Endodermal cell (in vitro differentiated cells): ENCODE results near the gene EOGT. TPM values are rescaled to one million over a fixed set of nuclear protein-coding genes. Genes with fewer than 3 reads are reported as not detected.

ENCODE experiments used
- DNase-seq: peaks from one replicate; pipeline ENCODE4 v3.0.0-alpha.2; 2017
- H3K27ac ChIP-seq: 2 replicates; pipeline ENCODE4 v1.5.1; 2013; ENCODE audit warnings: mild to moderate bottlenecking, low read depth, low read length, moderate library complexity
- H3K27me3 ChIP-seq: 2 replicates; pipeline ENCODE4 v1.6.1; 2013; ENCODE audit warnings: mild to moderate bottlenecking, low read length, moderate library complexity; ENCODE audit not compliant: insufficient read depth, control insufficient read depth, poor library complexity, severe bottlenecking
- H3K36me3 ChIP-seq: 2 replicates; pipeline ENCODE4 v1.7.0; 2013; ENCODE audit warnings: mild to moderate bottlenecking, low read length, moderate library complexity; ENCODE audit not compliant: control insufficient read depth, insufficient read depth
- H3K4me1 ChIP-seq: one replicate; pipeline ENCODE4 v1.7.0; 2013; ENCODE audit warnings: low read length; ENCODE audit not compliant: control insufficient read depth, insufficient read depth
- H3K4me3 ChIP-seq: 2 replicates; pipeline ENCODE4 v1.5.1; 2013; ENCODE audit warnings: mild to moderate bottlenecking, low read length, moderate library complexity
- H3K9ac ChIP-seq: 2 replicates; pipeline ENCODE4 v1.6.1; 2013; ENCODE audit warnings: mild to moderate bottlenecking, low read length, moderate library complexity; ENCODE audit not compliant: poor library complexity, severe bottlenecking; ENCODE audit errors: extremely low read depth
- H3K9me3 ChIP-seq: 2 replicates; pipeline ENCODE4 v1.6.1; 2013; ENCODE audit warnings: mild to moderate bottlenecking, low read length, moderate library complexity; ENCODE audit not compliant: control insufficient read depth
- H3K27ac Mint-ChIP-seq: 2 replicates; pipeline ENCODE4 v1.8.0; 2020; ENCODE audit warnings: mixed read lengths
- H3K27me3 Mint-ChIP-seq: 2 replicates; pipeline ENCODE4 v1.8.0; 2021; ENCODE audit warnings: mild to moderate bottlenecking, mixed read lengths; ENCODE audit not compliant: insufficient read depth
- H3K36me3 Mint-ChIP-seq: 2 replicates; pipeline ENCODE4 v1.8.0; 2020; ENCODE audit warnings: low read depth, mixed read lengths
- H3K4me1 Mint-ChIP-seq: 2 replicates; pipeline ENCODE4 v1.8.0; 2020; ENCODE audit warnings: mixed read lengths
- H3K4me3 Mint-ChIP-seq: 2 replicates; pipeline ENCODE4 v1.8.0; 2020; ENCODE audit warnings: mild to moderate bottlenecking, moderate library complexity, mixed read lengths
- H3K9me3 Mint-ChIP-seq: 2 replicates; pipeline ENCODE4 v1.8.0; 2020; ENCODE audit warnings: mild to moderate bottlenecking, mixed read lengths
- WGBS, 2 experiments: methylation state at CpG; one replicate each; pipeline versions ENCODE4 v1.1.5 to v1.1.7; 2013; ENCODE audit warnings: missing lambda C conversion rate in 2 of 2, mixed read lengths in 1 of 2; ENCODE audit not compliant: insufficient coverage in 1 of 2, insufficient read length in 1 of 2; 5-methylcytosine and 5-hydroxymethylcytosine counted together
- total RNA-seq, 2 donors: library from RNA; stranded (reverse); fragmentation: NEBNext Ultra II Directional in 1 of 2; extraction: Animal tissue kit (Norgen Biotek cat#: 25700) in 1 of 2; gene quantifications; 2 replicates in 1 of 2; 3 replicates in 1 of 2; pipeline ENCODE4 v1.2.1, GENCODE V29; 2021
- TF ChIP-seq, protein P1 (sequence below): fragments of 200-600 bp; sonication (generic); conservative IDR thresholded peaks from 2 replicates; pipeline ENCODE4 v1.5.0; 2021; ENCODE audit warnings: antibody characterized with exemption, mild to moderate bottlenecking

Gene EOGT
- total RNA-seq, 2 donors from 2014 or later, result 22.2 to 42.8 TPM

DNA sequence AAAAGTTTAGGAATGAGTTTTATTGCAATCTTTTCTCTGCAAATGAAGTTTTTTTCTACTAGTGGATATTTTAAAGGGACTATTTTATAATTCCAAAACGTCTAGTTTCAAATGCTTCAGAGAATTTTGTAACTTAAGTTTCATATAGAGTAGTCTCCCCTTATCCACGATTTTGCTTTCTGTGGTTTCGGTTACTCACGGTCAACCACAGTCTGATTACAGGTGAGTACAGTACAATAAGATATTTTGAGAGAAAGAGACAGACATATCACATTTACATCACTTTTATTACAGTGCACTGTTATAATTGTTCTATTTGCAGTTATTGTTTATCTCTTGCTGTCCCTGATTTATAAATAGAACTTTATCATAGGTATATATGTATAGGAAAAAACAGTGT is 7.4 kb upstream of the EOGT start:
- no peak overlapping the region for H3K4me3 ChIP-seq
- WGBS, 2 experiments, result 78% methylated on average over 4 of the region's 4 CpGs; no CpG with 5 or more reads in 1 of the 2 experiments
- no peak overlapping the region for H3K27ac ChIP-seq
- TF ChIP-seq, protein P1, sequence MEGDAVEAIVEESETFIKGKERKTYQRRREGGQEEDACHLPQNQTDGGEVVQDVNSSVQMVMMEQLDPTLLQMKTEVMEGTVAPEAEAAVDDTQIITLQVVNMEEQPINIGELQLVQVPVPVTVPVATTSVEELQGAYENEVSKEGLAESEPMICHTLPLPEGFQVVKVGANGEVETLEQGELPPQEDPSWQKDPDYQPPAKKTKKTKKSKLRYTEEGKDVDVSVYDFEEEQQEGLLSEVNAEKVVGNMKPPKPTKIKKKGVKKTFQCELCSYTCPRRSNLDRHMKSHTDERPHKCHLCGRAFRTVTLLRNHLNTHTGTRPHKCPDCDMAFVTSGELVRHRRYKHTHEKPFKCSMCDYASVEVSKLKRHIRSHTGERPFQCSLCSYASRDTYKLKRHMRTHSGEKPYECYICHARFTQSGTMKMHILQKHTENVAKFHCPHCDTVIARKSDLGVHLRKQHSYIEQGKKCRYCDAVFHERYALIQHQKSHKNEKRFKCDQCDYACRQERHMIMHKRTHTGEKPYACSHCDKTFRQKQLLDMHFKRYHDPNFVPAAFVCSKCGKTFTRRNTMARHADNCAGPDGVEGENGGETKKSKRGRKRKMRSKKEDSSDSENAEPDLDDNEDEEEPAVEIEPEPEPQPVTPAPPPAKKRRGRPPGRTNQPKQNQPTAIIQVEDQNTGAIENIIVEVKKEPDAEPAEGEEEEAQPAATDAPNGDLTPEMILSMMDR, result peak; percentile 2
- Mint-ChIP-seq H3K27me3 (no peaks in the 10 kb centered on the region), H3K4me1 (no peaks in the 10 kb centered on the region), H3K36me3 (peaks cover 33% of the 10 kb centered on the region), H3K27ac (no peak overlapping the region), H3K4me3 (no peak overlapping the region), H3K9me3 (no peaks in the 10 kb centered on the region)
- peaks cover 61% of the 10 kb centered on the region for H3K36me3 ChIP-seq
- no peak for DNase-seq
- no peaks in the 10 kb centered on the region for H3K9me3 ChIP-seq
- no peaks in the 10 kb centered on the region for H3K27me3 ChIP-seq
- H3K9ac ChIP-seq, result no peak overlapping the region
- H3K4me1 ChIP-seq, result no peaks in the 10 kb centered on the region

DNA sequence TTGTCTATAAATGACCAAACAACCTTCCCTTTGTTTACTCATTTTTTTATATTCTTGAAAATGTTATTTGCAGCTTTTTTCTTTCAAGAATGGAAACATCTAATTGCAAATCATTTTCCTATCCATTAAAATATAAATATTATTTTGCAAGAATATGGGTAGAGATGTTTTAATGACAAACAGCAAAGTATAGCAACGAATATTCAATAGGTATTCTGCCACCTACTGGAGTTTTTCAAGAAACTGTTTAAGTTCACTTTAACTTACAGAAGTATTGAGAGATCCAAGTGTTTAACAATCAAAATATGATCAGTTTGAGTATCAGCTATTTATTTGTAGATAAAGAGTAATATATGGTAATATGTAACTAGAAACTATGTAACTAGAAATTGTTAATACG is 6.9 kb upstream of the EOGT start:
- no peaks in the 10 kb centered on the region for H3K9me3 ChIP-seq
- WGBS, 2 experiments, result 62 to 75% methylated on average over 2 of the region's 2 CpGs
- peaks cover 29% of the 10 kb centered on the region for H3K36me3 Mint-ChIP-seq

DNA sequence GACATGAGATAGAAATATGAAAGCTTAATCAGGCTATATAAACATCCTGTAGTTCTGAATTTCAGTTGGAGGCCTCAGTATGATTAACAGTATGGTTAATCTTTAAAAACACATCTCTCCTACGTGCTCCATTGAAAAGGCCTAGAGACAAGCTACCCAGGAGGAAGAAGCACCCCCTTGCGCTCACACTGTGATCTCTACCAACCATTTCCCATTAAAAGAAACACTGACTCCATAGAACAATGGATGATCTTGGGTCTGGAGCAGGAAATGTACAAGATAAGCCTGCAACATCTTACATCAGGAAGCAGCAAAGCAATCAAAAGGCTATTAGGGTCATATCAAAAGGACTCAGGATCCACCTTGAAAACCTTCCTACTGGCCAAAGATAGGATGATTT is 3.4 kb upstream of the EOGT start:
- 95 to 100% methylated on average over 1 to 2 of the region's 2 CpGs for WGBS, 2 experiments
- DNase-seq, result no peak
- Mint-ChIP-seq H3K4me3 (no peak overlapping the region), H3K27ac (no peak overlapping the region), H3K36me3 (peaks cover 18% of the 10 kb centered on the region), H3K9me3 (no peaks in the 10 kb centered on the region), H3K27me3 (no peaks in the 10 kb centered on the region), H3K4me1 (peaks cover 15% of the 10 kb centered on the region)
- no peak overlapping the region for H3K9ac ChIP-seq
- no peak overlapping the region for H3K4me3 ChIP-seq
- H3K4me1 ChIP-seq, result peaks cover 5% of the 10 kb centered on the region
- no peak overlapping the region for H3K27ac ChIP-seq
- peaks cover 21% of the 10 kb centered on the region for H3K36me3 ChIP-seq
- TF ChIP-seq, protein P1, result no peak
- H3K9me3 ChIP-seq, result no peaks in the 10 kb centered on the region
- H3K27me3 ChIP-seq, result no peaks in the 10 kb centered on the region

More for the DNA sequence above, 6.9 kb upstream of the EOGT start:
- TF ChIP-seq, protein P1, result peak; percentile 68
- Mint-ChIP-seq H3K4me3 (no peak overlapping the region), H3K9me3 (no peaks in the 10 kb centered on the region), H3K27ac (no peak overlapping the region), H3K4me1 (no peaks in the 10 kb centered on the region), H3K27me3 (no peaks in the 10 kb centered on the region)
- DNase-seq, result no peak
- no peak overlapping the region for H3K27ac ChIP-seq
- H3K4me3 ChIP-seq, result no peak overlapping the region
- H3K36me3 ChIP-seq, result peaks cover 56% of the 10 kb centered on the region
- H3K9ac ChIP-seq, result no peak overlapping the region
- H3K27me3 ChIP-seq, result no peaks in the 10 kb centered on the region
- no peaks in the 10 kb centered on the region for H3K4me1 ChIP-seq
